ENCODE results near the gene LPP. TPM values are rescaled to one million over a fixed set of nuclear protein-coding genes. Genes with fewer than 3 reads are reported as not detected.

LPP gene
- total RNA-seq, 1 experiment from 2014 or later, result 54.0 TPM

DNA sequence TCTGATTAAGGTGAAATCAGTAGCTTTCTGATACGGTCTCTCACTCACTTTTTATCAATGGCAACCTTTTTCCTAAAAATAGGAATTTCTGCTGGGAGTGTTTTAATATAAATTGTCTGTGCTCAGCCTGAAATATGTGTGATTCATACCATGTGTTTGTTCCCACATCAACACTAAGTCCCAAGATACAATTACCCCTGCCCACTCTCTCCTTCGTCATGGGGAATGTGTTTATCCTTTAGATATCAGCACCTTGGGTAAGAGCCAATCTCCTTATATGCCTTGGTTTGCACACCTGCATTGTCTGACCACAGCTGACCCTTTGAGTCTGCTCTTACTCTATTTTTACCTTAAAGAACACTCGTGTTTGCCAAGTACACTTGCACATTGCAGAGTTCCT is 356.4 kb downstream of the LPP start (continued):
- TF ChIP-seq, protein P1, sequence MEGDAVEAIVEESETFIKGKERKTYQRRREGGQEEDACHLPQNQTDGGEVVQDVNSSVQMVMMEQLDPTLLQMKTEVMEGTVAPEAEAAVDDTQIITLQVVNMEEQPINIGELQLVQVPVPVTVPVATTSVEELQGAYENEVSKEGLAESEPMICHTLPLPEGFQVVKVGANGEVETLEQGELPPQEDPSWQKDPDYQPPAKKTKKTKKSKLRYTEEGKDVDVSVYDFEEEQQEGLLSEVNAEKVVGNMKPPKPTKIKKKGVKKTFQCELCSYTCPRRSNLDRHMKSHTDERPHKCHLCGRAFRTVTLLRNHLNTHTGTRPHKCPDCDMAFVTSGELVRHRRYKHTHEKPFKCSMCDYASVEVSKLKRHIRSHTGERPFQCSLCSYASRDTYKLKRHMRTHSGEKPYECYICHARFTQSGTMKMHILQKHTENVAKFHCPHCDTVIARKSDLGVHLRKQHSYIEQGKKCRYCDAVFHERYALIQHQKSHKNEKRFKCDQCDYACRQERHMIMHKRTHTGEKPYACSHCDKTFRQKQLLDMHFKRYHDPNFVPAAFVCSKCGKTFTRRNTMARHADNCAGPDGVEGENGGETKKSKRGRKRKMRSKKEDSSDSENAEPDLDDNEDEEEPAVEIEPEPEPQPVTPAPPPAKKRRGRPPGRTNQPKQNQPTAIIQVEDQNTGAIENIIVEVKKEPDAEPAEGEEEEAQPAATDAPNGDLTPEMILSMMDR (IDR thresholded peaks at IDR 0.05 in 2 of 3, conservative IDR thresholded peaks at IDR 0.05 in 1 of 3; ENCODE audit: borderline replicate concordance in 1 of 3, insufficient read depth in 1 of 3, low read depth in 2 of 3, low read length in 2 of 3), result no peak
- TF ChIP-seq SRF (IDR thresholded peaks at IDR 0.05; ENCODE audit: low read depth), result no peak
- no peak for TF ChIP-seq EZH2phosphoT487 (IDR thresholded peaks at IDR 0.05; ENCODE audit: borderline replicate concordance)
- no peak for TF ChIP-seq SIN3A (IDR thresholded peaks at IDR 0.05; ENCODE audit: low read depth)

DNA sequence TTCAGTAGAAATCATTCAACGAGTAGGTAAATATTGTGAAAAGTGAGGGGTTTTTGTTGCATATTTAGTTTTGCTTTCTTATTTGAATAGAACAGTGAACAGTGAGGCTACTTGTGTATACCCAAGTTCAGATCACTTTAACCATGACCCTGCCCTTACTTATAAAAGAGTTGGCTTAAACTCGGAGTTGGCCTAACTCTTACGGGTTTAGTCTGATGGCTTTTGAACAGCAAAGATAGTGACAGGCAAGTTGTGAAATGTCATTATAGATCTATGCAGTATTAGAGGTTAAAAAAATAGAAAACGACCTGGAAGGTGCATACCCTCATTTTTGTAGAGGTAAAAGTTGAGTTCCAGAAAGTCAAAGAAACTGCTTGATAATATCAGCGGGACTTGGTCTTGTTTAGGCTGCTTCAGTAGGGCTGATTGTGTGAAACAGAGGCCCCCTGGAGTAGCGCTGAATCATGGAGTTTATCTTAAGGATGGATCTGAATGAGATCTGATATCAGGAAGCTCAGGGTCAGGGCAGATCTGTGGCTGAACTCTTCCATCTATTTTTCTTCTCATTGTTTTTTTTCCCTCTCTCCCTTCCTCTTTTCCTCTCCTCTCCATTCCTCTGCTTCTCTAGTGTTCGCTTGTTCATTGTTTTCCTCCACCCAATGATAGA is 359.8 kb downstream of the LPP start:
- Histone ChIP-seq H3K9me3 (ENCODE audit: control insufficient read depth in 1 of 2, insufficient read depth in 1 of 2, low read depth in 1 of 2, low read length in 2 of 2) (no peaks in the 10 kb centered on the region), H3K9me2 (ENCODE audit: insufficient read depth) (no peaks in the 10 kb centered on the region), H3K27ac (ENCODE audit: low read depth, low read length) (no peak overlapping the region), H3K4me3 (replicated peaks in 1 of 2; ENCODE audit: low read depth in 1 of 2, low read length in 2 of 2) (no peak overlapping the region), H3K27me3 (ENCODE audit: insufficient read depth, low read length) (no peaks in the 10 kb centered on the region), H3K4me1 (ENCODE audit: control insufficient read depth in 1 of 2, insufficient read depth in 2 of 2, low read length in 2 of 2) (no peaks in the 10 kb centered on the region; a peak in 1 of 4 replicates), H3K79me2 (ENCODE audit: insufficient read depth, low read length) (no peaks in the 10 kb centered on the region), H3K4me2 (ENCODE audit: low read length) (no peak overlapping the region), H3K36me3 (ENCODE audit: control insufficient read depth in 1 of 2, insufficient read depth in 2 of 2, low read length in 2 of 2) (no peaks in the 10 kb centered on the region), H2AFZ (ENCODE audit: low read depth, low read length, poor library complexity, severe bottlenecking) (no peak overlapping the region), H4K20me1 (ENCODE audit: insufficient read depth) (no peaks in the 10 kb centered on the region), H3K9ac (ENCODE audit: low read length) (no peak overlapping the region)
- TF ChIP-seq POLR2AphosphoS5 (IDR thresholded peaks at IDR 0.05; ENCODE audit: low read depth, low read length) (no peak), TCF7L2 (IDR thresholded peaks at IDR 0.05; ENCODE audit: borderline replicate concordance, extremely low read depth, insufficient read depth, insufficient read length) (no peak), CEBPB (IDR thresholded peaks at IDR 0.05; ENCODE audit: low read depth) (no peak), FOSL1 (IDR thresholded peaks at IDR 0.05; ENCODE audit: low read depth) (no peak), ZFX (IDR thresholded peaks at IDR 0.05) (no peak), SRF (IDR thresholded peaks at IDR 0.05; ENCODE audit: low read depth) (no peak), RAD21 (IDR thresholded peaks at IDR 0.05; ENCODE audit: low read depth) (no peak), ZNF274 (IDR thresholded peaks at IDR 0.05; ENCODE audit: low read depth, low read length) (no peak), CBX3 (IDR thresholded peaks at IDR 0.05; ENCODE audit: low read depth) (no peak), EGR1 (IDR thresholded peaks at IDR 0.05; ENCODE audit: low read depth) (no peak), ELF1 (IDR thresholded peaks at IDR 0.05; ENCODE audit: borderline replicate concordance, low read depth) (no peak), POLR2A (IDR thresholded peaks at IDR 0.05; ENCODE audit: borderline replicate concordance, extremely low read depth, insufficient read depth, insufficient read length) (no peak), SP1 (IDR thresholded peaks at IDR 0.05; ENCODE audit: low read depth) (no peak), SIN3A (IDR thresholded peaks at IDR 0.05; ENCODE audit: low read depth) (no peak)
- TF ChIP-seq, protein P2, sequence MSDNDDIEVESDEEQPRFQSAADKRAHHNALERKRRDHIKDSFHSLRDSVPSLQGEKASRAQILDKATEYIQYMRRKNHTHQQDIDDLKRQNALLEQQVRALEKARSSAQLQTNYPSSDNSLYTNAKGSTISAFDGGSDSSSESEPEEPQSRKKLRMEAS (IDR thresholded peaks at IDR 0.05), result no peak
- TF ChIP-seq, protein P1 (IDR thresholded peaks at IDR 0.05 in 2 of 3, conservative IDR thresholded peaks at IDR 0.05 in 1 of 3; ENCODE audit: borderline replicate concordance in 1 of 3, insufficient read depth in 1 of 3, low read depth in 2 of 3, low read length in 2 of 3), result no peak
- TF ChIP-seq, protein P3, sequence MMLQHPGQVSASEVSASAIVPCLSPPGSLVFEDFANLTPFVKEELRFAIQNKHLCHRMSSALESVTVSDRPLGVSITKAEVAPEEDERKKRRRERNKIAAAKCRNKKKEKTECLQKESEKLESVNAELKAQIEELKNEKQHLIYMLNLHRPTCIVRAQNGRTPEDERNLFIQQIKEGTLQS (IDR thresholded peaks at IDR 0.05), result no peak
- TF ChIP-seq, protein P4, sequence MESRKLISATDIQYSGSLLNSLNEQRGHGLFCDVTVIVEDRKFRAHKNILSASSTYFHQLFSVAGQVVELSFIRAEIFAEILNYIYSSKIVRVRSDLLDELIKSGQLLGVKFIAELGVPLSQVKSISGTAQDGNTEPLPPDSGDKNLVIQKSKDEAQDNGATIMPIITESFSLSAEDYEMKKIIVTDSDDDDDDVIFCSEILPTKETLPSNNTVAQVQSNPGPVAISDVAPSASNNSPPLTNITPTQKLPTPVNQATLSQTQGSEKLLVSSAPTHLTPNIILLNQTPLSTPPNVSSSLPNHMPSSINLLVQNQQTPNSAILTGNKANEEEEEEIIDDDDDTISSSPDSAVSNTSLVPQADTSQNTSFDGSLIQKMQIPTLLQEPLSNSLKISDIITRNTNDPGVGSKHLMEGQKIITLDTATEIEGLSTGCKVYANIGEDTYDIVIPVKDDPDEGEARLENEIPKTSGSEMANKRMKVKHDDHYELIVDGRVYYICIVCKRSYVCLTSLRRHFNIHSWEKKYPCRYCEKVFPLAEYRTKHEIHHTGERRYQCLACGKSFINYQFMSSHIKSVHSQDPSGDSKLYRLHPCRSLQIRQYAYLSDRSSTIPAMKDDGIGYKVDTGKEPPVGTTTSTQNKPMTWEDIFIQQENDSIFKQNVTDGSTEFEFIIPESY (IDR thresholded peaks at IDR 0.05; ENCODE audit: extremely low read depth, insufficient replicate concordance, low read length), result no peak
- ATAC-seq (no peak), DNase-seq (ENCODE audit: low read depth, low spot score) (no peak)
- intact Hi-C loops (cut with micrococcal nuclease), result no loop called here
- no TSS peak for BruUV-seq (replicated peaks)
- CTCF ChIA-PET, result no interaction called here
- RAD21 ChIA-PET (ENCODE audit: low non-redundant PET in 1 of 2, low total read pairs in 2 of 2, uncharacterized antibody in 2 of 2, unreplicated experiment in 2 of 2), result no interaction called here
- POLR2A ChIA-PET, result no interaction called here
